ENCODE data around the gene CLMP.

DNA sequence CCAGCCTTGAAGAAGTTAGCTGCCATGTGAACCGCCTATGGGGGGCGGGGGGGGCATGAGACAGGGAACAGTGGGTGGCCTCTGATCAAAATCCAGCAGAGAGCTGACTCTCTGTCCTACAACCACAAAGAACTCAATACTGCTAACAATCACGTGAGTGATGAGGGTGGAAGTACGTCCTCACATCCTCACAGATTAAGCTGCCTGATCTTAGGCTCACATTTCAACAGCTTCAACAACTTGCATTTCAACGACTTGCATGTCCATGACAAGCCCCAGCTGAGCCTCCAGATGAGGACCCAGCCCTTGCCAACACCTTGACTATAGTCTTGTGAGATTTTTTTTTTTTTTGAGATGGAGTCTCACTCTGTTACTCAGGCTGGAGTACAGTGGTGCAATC, 51.6 kb downstream of the CLMP start:
- TF ChIP-seq, protein P1, sequence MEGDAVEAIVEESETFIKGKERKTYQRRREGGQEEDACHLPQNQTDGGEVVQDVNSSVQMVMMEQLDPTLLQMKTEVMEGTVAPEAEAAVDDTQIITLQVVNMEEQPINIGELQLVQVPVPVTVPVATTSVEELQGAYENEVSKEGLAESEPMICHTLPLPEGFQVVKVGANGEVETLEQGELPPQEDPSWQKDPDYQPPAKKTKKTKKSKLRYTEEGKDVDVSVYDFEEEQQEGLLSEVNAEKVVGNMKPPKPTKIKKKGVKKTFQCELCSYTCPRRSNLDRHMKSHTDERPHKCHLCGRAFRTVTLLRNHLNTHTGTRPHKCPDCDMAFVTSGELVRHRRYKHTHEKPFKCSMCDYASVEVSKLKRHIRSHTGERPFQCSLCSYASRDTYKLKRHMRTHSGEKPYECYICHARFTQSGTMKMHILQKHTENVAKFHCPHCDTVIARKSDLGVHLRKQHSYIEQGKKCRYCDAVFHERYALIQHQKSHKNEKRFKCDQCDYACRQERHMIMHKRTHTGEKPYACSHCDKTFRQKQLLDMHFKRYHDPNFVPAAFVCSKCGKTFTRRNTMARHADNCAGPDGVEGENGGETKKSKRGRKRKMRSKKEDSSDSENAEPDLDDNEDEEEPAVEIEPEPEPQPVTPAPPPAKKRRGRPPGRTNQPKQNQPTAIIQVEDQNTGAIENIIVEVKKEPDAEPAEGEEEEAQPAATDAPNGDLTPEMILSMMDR (IDR thresholded peaks at IDR 0.05), result no peak
- TF ChIP-seq POLR2A (IDR thresholded peaks at IDR 0.05) (no peak), EP300 (IDR thresholded peaks at IDR 0.05; ENCODE audit: low read depth) (no peak)

All from transverse colon (tissue), 3 donors.